ENCODE results near the gene FOXA1.

- TF ChIP-seq CTCF (IDR thresholded peaks at IDR 0.05) (no peak), POLR2A (IDR thresholded peaks at IDR 0.05) (no peak), POLR2AphosphoS5 (IDR thresholded peaks at IDR 0.05) (no peak), EP300 (IDR thresholded peaks at IDR 0.05) (no peak)
Observed at GRCh38 chr14:37643701-37644100, 48.7 kb upstream of the FOXA1 start.

Measured in gastroesophageal sphincter (tissue), 3 donors.